HG02759 (cell line): ENCODE data around the gene RCC1.
A peak's percentile ranks its signal among the peaks of the same experiment; 100 is the strongest.
"Not testable (repeated sequence)": the region's sequence is repeated elsewhere in the genome, so short reads cannot be mapped to it uniquely, and the experiment has no call there.

Source experiments
- ATAC-seq: cut with Tn5 transposase; IDR thresholded peaks from one replicate; pipeline ENCODE4 v1.9.1; 2021; ENCODE audit warnings: mild to moderate bottlenecking, moderate library complexity; ENCODE audit not compliant: unreplicated experiment

The RCC1 gene

DNA sequence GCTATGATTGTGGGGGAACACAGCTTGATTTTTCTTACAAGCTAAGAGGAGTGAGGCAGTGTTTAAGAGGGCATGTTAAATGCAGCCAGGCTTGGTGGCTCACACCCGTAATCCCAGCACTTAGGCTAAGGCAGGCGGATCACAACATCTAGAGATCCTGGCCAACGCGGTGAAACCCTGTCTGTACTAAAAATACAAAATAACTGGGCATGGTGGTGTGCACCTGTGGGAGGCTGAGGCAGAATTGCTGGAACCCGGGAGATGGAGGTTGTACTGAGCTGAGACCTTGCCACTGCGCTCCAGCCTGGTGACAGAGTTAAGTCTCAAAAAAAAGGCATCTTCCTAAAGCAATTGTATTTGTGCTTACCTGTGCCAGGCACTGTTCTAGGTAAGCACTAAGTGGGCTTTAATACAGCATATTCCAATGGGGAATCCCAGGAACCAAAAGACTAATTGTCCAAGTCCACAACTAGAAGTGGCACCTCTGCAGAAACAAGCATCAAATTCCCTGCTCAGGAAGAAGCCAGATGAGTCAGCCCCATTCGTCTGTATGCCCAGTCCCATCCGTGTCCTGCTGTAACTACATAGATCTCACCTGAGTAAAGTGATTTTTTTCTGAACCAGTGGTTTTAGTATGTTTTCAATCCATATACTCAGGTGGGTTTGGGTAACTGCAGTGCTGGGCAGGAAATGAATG is 4.6 kb downstream of the RCC1 start:
- no peak for ATAC-seq

GRCh38 chr1:28510970-28511440 is 5.2 kb downstream of the RCC1 start:
- no peak for ATAC-seq

DNA sequence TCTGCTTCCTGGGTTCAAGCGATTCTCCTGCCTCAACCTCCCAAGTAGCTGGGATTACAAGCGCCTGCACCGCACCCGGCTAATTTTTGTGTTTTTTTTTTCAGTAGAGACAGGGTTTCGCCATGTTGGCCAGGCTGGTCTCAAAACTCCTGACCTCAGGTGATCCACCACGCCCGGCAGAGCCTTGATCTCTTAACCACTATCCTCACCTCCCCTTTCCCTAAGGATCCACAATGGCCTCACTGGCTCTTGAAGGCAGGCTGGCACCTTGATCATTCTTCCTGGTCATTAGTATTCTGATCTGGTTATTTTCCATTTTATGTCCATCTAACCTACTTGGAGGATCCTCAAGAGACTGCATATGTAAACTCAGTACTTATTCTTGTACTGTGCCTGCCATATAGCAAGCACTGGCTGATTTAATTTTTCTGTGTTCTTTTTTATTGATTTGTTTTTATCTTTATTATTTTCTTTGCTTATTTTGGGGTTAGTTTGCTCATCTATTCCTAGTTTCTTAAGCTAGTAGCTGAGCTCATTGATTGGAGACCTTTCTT is 6.3 kb downstream of the RCC1 start:
- no peak for ATAC-seq

- not testable (repeated sequence) for ATAC-seq
Measured at GRCh38 chr1:28514445-28514933, 8.6 kb downstream of the RCC1 start.

GRCh38 chr1:28516518-28516956 is 10.7 kb downstream of the RCC1 start:
- ATAC-seq: no peak

DNA sequence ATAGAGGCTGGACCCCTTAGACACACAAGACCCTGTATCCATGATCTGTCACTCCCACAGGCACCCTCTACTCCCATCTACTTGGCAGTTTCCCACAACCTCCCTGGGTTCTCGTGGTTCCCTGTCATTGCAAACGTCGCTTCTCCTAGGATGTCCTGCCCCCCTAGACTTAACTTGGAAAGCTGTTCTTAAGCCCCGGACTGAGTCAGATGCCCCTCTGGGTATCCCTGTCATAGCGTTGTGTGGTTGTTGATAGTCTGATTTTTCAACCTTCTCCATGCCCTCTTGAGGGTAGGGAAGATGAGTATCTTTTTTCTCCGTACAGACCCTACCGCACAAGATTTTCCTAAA is 11.8 kb downstream of the RCC1 start:
- peak; percentile 2 for ATAC-seq

DNA sequence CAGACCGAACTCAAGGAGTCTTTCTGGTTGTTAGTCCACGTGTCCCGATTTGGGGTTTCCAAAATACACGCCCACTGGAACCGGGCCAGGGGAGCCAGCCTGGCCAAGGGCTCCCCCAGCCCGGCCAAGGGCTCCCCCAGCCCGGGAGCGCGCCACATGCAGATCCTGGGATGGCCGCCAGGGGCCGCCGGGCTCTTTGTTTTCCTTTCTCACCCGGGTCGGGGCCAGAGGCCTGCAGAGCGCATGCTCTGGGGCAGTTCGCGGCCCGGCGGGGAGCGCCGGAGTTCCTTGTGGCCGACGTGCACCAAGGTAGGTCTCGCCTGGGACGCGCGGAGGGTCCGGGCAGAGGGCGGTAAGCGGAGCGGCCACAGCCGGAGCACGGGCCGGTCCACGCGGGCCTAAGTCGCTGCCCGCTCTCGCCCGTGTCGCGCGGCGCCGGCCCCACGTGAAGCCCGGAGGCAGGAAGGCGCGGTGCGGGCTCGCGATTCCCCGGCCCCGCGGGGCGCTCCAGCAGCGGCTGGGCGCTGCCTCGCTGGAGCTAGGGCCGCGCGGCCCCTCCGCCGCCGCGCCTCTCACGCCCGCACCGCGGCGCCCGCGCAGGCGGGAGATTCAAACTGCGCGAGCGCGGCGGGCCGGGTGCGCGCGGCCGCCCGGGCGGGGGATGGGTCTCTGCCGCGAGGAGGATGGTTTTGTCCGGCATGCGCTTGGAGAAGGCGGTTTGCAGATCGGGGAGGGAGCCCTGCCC is 12.3 kb downstream of the RCC1 start:
- ATAC-seq: peak; percentile 82

DNA sequence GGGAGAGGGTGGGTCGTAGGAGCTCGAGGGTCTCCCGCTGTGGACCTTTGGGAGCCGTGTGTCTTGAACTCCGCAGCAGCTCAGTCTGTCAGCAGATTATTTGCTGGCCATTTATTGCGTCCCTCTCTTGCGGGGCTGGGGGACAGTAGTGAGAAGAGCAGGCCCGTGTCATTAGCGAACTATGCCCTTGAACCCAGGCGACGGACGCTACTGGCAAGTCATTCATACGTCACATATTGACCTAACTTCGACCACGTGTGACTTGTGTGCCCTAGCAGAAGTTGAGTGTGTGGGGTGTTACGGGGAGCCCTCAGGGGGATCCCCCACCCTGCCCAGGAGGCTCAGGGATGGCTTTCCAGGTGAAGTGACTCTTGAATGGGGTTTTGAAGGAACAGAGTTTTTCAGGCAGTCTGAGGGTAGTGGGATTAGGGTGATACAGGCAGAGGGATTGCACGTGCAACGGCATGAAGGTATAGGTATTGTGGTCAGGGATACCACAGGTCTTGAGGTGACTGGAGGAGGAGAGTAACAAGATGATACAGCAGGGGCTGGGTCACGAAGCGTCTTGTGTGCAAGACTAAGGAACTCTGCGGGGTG is 13.0 kb downstream of the RCC1 start:
- ATAC-seq: peak; percentile 12

- ATAC-seq: no peak
Measured at GRCh38 chr1:28519946-28520725, 14.3 kb downstream of the RCC1 start.

GRCh38 chr1:28520796-28521195 is 15.0 kb downstream of the RCC1 start:
- not testable (repeated sequence) for ATAC-seq

- ATAC-seq: no peak
Measured at GRCh38 chr1:28521502-28522164, 15.8 kb downstream of the RCC1 start.

- not testable (repeated sequence) for ATAC-seq
Measured at GRCh38 chr1:28522537-28522936, 16.7 kb downstream of the RCC1 start.

DNA sequence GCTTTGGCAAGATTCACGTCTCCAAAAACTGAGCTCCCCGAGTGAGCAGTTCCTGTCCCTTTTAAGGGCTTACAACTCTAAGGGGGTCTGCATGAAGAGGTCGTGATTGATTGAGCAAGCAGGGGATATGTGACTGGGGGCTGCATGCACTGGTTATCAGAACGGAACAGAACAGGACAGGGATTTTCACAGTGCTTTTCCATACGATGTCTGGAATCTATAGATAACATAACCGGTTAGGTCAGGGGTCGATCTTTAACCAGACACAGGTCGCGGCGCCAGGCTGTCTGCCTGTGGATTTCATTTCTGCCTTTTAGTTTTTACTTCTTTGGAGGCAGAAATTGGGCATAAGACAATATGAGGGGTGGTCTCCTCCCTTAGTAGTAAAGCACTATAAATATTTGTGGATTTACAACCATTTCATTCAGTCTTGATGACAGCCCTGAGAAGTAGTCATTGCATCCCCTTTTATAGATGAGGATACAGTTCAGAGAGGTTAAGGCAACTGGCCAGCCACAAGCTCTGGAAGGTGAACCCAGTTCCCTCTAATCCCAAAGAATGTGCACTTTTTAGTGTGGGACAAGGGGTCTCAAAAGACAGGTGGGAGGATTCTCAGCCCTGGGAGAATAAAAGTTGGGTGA is 19.3 kb downstream of the RCC1 start:
- not testable (repeated sequence) for ATAC-seq

GRCh38 chr1:28526886-28527285 is 21.0 kb downstream of the RCC1 start:
- ATAC-seq: no peak

DNA sequence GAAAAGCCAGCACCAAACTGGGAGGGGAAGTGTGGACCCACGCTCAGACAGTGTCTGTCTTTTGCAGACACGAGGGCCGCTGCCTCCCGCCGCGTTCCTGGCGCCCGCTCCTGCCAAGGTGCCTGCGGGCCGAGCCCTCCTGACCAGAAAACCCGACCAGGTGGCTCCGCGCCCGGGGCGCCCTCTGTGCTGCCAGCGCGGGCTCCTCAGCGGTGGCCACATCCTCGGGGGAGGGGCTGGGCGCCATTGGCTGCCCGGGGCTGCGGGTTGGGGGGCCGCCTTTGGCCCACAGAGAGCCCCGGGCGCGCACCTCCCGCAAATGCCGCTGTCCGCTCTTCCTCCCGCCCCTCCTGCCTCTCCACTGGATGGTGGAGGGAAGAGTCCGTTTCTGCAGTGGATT is 24.6 kb downstream of the RCC1 start:
- no peak for ATAC-seq

- no peak for ATAC-seq
Measured at GRCh38 chr1:28534671-28535070, 28.8 kb downstream of the RCC1 start.

- ATAC-seq: no peak
Measured at GRCh38 chr1:28535180-28535579, 29.3 kb downstream of the RCC1 start.

DNA sequence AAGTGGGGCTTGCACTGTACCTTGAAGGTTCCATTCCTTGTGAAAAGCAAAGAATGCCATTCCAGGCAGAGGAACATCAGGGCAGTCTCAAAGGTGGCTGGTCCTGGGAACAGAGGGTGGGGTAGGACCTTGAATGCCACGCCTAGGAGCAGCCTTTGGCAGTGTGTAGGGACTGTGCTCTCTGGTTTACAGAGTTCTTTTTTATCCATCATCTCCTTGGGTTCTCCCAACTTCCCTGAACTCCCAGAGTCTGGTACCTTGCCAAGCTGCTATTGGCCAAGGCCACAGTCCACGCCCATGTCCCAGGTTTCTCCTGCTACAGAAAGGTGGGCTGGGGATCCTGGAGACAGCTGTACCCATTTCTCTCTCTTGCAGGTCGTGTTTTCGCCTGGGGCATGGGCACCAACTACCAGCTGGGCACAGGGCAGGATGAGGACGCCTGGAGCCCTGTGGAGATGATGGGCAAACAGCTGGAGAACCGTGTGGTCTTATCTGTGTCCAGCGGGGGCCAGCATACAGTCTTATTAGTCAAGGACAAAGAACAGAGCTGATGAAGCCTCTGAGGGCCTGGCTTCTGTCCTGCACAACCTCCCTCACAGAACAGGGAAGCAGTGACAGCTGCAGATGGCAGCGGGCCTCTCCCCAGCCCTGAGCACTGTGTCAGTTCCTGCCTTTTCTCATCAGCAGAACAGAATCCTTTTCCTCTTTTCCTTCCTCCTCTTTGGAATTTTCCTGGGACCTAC is 31.8 kb downstream of the RCC1 start:
- ATAC-seq: no peak

- no peak for ATAC-seq
Measured at GRCh38 chr1:28538286-28538685, 32.4 kb downstream of the RCC1 start.
